GM18505 (cell line): ENCODE results near the gene ADGRD1.

Experiments used
- ATAC-seq: cut with Tn5 transposase; IDR thresholded peaks from one replicate; pipeline ENCODE4 v1.9.1; 2021; ENCODE audit not compliant: unreplicated experiment
- POLR2A ChIP-seq: IDR thresholded peaks from 4 replicates; pipeline ENCODE4 v1.6.1; 2011; ENCODE audit warnings: borderline replicate concordance; ENCODE audit not compliant: insufficient read depth, insufficient read length; ENCODE audit errors: extremely low read depth

ADGRD1 gene

GRCh38 chr12:131017477-131017991, 63.8 kb downstream of the ADGRD1 start:
- TF ChIP-seq POLR2A, result no peak
- no peak for ATAC-seq

- no peak for ATAC-seq
Measured at GRCh38 chr12:131018019-131018620, 64.4 kb downstream of the ADGRD1 start.

GRCh38 chr12:131018808-131019397, 65.2 kb downstream of the ADGRD1 start:
- no peak for TF ChIP-seq POLR2A
- ATAC-seq, result no peak

More at GRCh38 chr12:131018019-131018620, 64.4 kb downstream of the ADGRD1 start:
- no peak for TF ChIP-seq POLR2A

GRCh38 chr12:131020326-131021153, 66.8 kb downstream of the ADGRD1 start:
- TF ChIP-seq POLR2A, result no peak
- no peak for ATAC-seq

- ATAC-seq, result no peak
- TF ChIP-seq POLR2A, result no peak
Measured at GRCh38 chr12:131021154-131021541, 67.4 kb downstream of the ADGRD1 start.

- no peak for ATAC-seq
- TF ChIP-seq POLR2A, result no peak
Measured at GRCh38 chr12:131024026-131024425, 70.3 kb downstream of the ADGRD1 start.

GRCh38 chr12:131024721-131025120, 71.0 kb downstream of the ADGRD1 start:
- no peak for TF ChIP-seq POLR2A
- no peak for ATAC-seq

GRCh38 chr12:131025234-131025633, 71.5 kb downstream of the ADGRD1 start:
- no peak for ATAC-seq
- no peak for TF ChIP-seq POLR2A

- TF ChIP-seq POLR2A, result no peak
- no peak for ATAC-seq
Measured at GRCh38 chr12:131025939-131026702, 72.4 kb downstream of the ADGRD1 start.

- ATAC-seq, result no peak
- no peak for TF ChIP-seq POLR2A
Measured at GRCh38 chr12:131026754-131027153, 73.0 kb downstream of the ADGRD1 start.

- TF ChIP-seq POLR2A, result no peak
- no peak for ATAC-seq
Measured at GRCh38 chr12:131027264-131027663, 73.6 kb downstream of the ADGRD1 start.

GRCh38 chr12:131027876-131028586, 74.3 kb downstream of the ADGRD1 start:
- no peak for ATAC-seq
- TF ChIP-seq POLR2A, result no peak
